Thymus (tissue), 14 donors: ENCODE data around the gene CASP6. TPM values are rescaled to one million over a fixed set of nuclear protein-coding genes. Genes with fewer than 3 reads are reported as not detected.

Experiments used
- DNase-seq, 9 donors: peaks; one replicate each; pipeline ENCODE4 v3.0.0-alpha.2; 2013; ENCODE audit warnings: low spot score in 9 of 9, low read depth in 6 of 9, missing footprints in 1 of 9
- H3K27ac ChIP-seq, 2 donors: one replicate each; pipeline ENCODE4 v1.5.1; 2013; ENCODE audit warnings: control low read depth in 1 of 2, low read depth in 1 of 2, low read length in 1 of 2, mild to moderate bottlenecking in 1 of 2, moderate library complexity in 1 of 2
- H3K27me3 ChIP-seq, 2 donors: one replicate each; pipeline ENCODE4 v1.5.1; 2013; ENCODE audit warnings: low read length in 1 of 2; ENCODE audit not compliant: control insufficient read depth in 2 of 2, insufficient read depth in 1 of 2
- H3K36me3 ChIP-seq, 2 donors: one replicate each; pipeline ENCODE4 v1.5.1; 2013; ENCODE audit warnings: low read length in 1 of 2, mild to moderate bottlenecking in 1 of 2, moderate library complexity in 1 of 2; ENCODE audit not compliant: control insufficient read depth in 2 of 2, insufficient read depth in 2 of 2
- H3K4me1 ChIP-seq, 2 donors: one replicate each; pipeline ENCODE4 v1.5.1; 2013; ENCODE audit warnings: low read length in 2 of 2; ENCODE audit not compliant: control insufficient read depth in 2 of 2, insufficient read depth in 2 of 2
- H3K4me3 ChIP-seq, 2 donors: one replicate each; pipeline ENCODE4 v1.5.1; 2013; ENCODE audit warnings: low read length in 2 of 2, control low read depth in 1 of 2, mild to moderate bottlenecking in 1 of 2
- H3K9me3 ChIP-seq, 2 donors: one replicate each; pipeline ENCODE4 v1.5.1; 2013; ENCODE audit warnings: low read length in 1 of 2, mild to moderate bottlenecking in 1 of 2; ENCODE audit not compliant: control insufficient read depth in 2 of 2, insufficient read depth in 1 of 2
- WGBS: extraction: QIAGEN DNeasy Blood & Tissue Kit; methylation state at CpG from one replicate; pipeline ENCODE4 v1.1.7; 2013; 5-methylcytosine and 5-hydroxymethylcytosine counted together
- long read RNA-seq, 10 donors: transcript quantifications; one replicate each; lab custom pipeline, GENCODE V29; 2026
- polyA plus RNA-seq: library from polyadenylated mRNA; stranded (reverse); fragments of 200-250 nt; gene quantifications from one replicate; pipeline ENCODE4 v1.2.3, GENCODE V29; 2013
- total RNA-seq: library from RNA; stranded (reverse); fragments of 120-200 nt; gene quantifications from one replicate; pipeline ENCODE4 v1.2.4, GENCODE V29; 2013
- donor health status: healthy.

CASP6 gene
- total RNA-seq = 18.7 TPM
- 24.6 TPM for polyA plus RNA-seq
- long read RNA-seq, donor 1, partial matches to known transcripts = 0 of 2 reads
- long read RNA-seq, donor 1, other reads (novel, unspliced or antisense) = 0 of 2 reads
- long read RNA-seq, donor 2 = 0 reads
- long read RNA-seq, donor 3, transcript CASP6-201 (7 exons, 1,548 nt) = major isoform, 11 of 12 reads
- long read RNA-seq, donor 3, partial matches to known transcripts = 0 of 12 reads
- long read RNA-seq, donor 3, other reads (novel, unspliced or antisense) = 0 of 12 reads
- long read RNA-seq, donor 4, transcript CASP6-201 (7 exons, 1,548 nt) = major isoform, 11 of 12 reads
- long read RNA-seq, donor 4, partial matches to known transcripts = 0 of 12 reads
- long read RNA-seq, donor 4, other reads (novel, unspliced or antisense) = 0 of 12 reads
- long read RNA-seq, donor 5, transcript CASP6-201 (7 exons, 1,548 nt) = major isoform, 16 of 19 reads
- long read RNA-seq, donor 5, partial matches to known transcripts = 0 of 19 reads
- long read RNA-seq, donor 5, other reads (novel, unspliced or antisense) = 0 of 19 reads
- long read RNA-seq, donor 6, transcript CASP6-201 (7 exons, 1,548 nt) = major isoform, 9 of 11 reads
- long read RNA-seq, donor 6, partial matches to known transcripts = 0 of 11 reads
- long read RNA-seq, donor 6, other reads (novel, unspliced or antisense) = 0 of 11 reads
- long read RNA-seq, donor 7, transcript CASP6-201 (7 exons, 1,548 nt) = major isoform, 6 of 7 reads
- long read RNA-seq, donor 7, partial matches to known transcripts = 0 of 7 reads
- long read RNA-seq, donor 7, other reads (novel, unspliced or antisense) = 0 of 7 reads
- long read RNA-seq, donor 8, partial matches to known transcripts = 0 of 3 reads
- long read RNA-seq, donor 8, other reads (novel, unspliced or antisense) = 0 of 3 reads
- long read RNA-seq, donor 9, transcript CASP6-201 (7 exons, 1,548 nt) = major isoform, 6 of 6 reads
- long read RNA-seq, donor 9, partial matches to known transcripts = 0 of 6 reads
- long read RNA-seq, donor 9, other reads (novel, unspliced or antisense) = 0 of 6 reads
- long read RNA-seq, donor 10, transcript CASP6-201 (7 exons, 1,548 nt) = major isoform, 10 of 10 reads
- long read RNA-seq, donor 10, partial matches to known transcripts = 0 of 10 reads
- long read RNA-seq, donor 10, other reads (novel, unspliced or antisense) = 0 of 10 reads

DNA sequence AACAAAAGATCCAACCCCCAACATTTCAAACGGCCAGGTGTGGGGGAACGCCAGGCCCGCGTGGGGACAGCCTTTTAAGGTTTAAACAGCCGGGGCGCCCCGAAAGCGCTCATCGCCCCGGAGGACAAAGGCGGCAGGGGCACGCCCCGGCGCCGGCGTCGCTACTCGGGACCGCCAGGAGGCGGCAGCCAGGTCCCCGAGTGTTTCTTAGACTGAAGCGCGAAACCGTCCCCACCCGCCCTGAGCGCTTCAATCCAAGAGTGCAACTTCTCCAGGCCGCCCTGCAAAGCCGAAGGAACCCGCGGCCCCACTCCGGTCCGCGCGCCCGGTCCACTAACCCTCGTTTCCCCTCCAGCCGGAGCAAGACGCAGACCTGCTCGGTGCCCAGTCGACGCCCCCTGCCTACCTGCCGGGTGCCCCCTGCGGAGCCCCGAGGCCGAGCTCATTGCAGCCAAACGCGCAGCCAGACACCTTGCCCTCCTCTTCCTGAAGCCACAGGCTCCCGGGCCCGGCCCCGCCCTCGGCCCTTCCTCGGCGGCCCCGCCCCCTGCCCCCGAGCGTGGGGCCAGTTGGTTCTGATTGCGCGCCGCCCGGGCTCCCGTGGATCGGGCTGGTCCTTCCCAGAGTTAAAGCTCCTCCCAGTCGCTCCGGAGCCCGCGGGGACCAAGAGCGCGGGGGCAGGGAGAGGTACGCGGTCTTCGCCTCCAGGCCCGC, at the start of gene CASP6:
Gene CASP6, minus strand, starts transcription at position 496 of the 714 bp plus-strand sequence. Its CDS starts 50 bp downstream, at position 446.
- H3K27ac ChIP-seq = peak within 1 kb of the TSS; percentile 82 to 88
- peaks cover 0 to 5% of the 10 kb centered on the region in 2 donors for H3K36me3 ChIP-seq
- H3K4me1 ChIP-seq = peaks cover 11 to 13% of the 10 kb centered on the region in 2 donors
- H3K9me3 ChIP-seq = peaks cover 1 to 4% of the 10 kb centered on the region in 2 donors
- H3K27me3 ChIP-seq = no peaks in the 10 kb centered on the region
- H3K4me3 ChIP-seq = peak within 1 kb of the TSS; percentile 80 to 82
- peak; percentile 53 to 91 (median 69) for DNase-seq
- WGBS = under 1% methylated on average over 72 of the region's 72 CpGs

DNA sequence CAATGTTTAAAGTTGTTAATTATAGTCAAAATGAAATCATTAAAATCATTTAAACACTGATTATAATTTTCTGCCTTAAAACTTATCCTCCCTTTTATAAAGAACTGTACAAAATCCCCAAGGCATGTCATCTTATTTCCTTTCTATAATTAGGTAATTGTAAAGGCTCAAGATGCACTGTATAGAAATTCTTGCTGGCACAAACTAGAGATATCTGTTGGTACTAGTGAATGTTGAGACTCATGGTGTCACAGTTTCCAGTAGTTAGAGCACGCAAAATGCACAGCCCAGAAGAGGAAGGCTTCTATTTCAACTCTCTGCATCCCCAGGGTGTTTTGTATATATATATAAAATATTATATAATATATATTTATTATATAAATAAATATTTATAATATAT, 49.3 kb upstream of the CASP6 start:
- 73% methylated on average over 1 of the region's 1 CpG for WGBS
- no peaks in the 10 kb centered on the region for H3K36me3 ChIP-seq
- no peak overlapping the region for H3K4me3 ChIP-seq
- no peaks in the 10 kb centered on the region for H3K27me3 ChIP-seq
- no peaks in the 10 kb centered on the region for H3K9me3 ChIP-seq
- H3K27ac ChIP-seq = no peak overlapping the region
- DNase-seq = no peak
- H3K4me1 ChIP-seq = no peaks in the 10 kb centered on the region

DNA sequence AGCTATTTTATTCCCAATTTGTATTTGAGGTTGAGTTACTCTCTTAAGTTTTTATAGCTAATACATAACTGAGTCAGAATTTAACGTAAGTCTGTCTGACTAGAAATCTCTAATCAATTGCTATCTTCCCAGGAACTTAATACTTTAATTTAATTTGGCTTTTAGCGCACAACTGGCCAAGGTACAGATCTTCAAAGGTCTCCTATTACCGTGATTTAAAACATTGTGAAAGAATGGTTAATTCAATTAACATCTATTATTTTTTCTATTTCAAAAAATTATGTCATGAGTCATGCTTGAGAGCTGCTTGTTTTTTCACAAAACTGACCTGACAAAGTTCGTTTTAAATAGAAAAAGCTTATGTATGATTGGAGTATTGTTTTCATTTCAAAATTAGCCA, 48.6 kb upstream of the CASP6 start:
- Histone ChIP-seq H3K27ac (no peak overlapping the region), H3K4me3 (no peak overlapping the region), H3K4me1 (no peaks in the 10 kb centered on the region), H3K9me3 (no peaks in the 10 kb centered on the region), H3K36me3 (no peaks in the 10 kb centered on the region), H3K27me3 (no peaks in the 10 kb centered on the region)
- WGBS = 95% methylated on average over 4 of the region's 4 CpGs
- no peak for DNase-seq

DNA sequence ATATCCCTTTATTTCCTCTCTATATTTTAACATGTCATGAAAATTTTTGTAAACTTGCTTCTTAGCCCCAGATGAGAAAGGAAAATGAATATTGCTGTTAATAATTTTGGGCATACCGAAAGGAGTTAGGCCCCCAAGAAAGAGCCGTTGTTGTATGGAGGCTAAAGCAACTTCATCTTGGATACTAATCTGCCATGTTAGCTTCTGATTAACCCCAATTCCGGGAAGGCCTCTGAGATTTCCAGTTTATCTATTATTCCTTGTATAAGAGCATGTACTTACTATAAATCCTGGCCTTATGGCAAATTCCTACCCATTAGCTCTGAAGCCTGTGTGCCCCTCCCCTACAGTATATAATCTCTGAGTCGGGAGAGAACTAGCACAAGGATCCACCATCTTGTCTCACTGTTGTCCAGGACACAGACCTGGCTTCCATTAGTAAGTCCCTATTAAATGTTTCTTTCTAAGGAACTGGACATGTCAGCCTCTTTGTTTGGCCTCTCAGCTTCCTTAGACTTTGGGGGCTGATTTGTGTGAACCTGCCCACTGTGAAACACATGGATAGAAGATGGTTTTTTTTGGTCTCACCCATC, 47.5 kb upstream of the CASP6 start:
- Histone ChIP-seq H3K27me3 (no peaks in the 10 kb centered on the region), H3K4me3 (no peak overlapping the region), H3K4me1 (no peaks in the 10 kb centered on the region), H3K36me3 (no peaks in the 10 kb centered on the region), H3K27ac (no peak overlapping the region), H3K9me3 (no peaks in the 10 kb centered on the region)
- DNase-seq = no peak
- WGBS = 99% methylated on average over 4 of the region's 4 CpGs

DNA sequence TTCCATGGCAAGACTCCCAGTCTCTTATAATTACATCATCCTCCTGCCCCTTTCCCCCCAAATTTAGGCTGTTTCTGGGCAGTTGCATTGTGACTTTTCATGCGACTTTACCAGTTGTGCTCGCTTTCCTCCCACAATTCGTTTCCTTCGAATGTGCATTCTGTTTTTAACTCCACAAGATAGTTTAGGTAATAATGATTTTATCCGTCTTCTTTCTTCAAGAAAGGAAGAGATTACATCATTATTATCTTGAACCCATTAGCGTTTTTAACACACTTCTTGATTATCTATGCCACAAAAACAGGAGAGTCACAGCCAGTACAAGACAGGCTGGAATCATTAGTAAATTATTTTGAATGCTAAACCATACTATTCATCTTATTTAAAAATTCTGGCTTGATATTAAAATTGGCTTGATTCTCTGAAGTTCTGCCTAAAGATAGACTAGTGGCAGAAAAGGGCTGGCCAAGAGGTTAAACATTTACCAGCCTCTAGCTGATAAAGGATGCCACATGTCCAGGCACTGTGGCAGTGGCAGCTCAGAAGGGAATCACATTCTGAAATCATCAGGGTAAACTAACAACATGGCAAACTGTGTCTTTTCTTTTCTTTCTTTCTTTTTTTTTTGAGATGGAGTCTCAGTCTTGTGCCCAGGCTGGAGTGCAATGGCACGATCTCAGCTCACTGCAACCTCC, 46.3 kb upstream of the CASP6 start:
- H3K4me3 ChIP-seq = no peak overlapping the region
- no peaks in the 10 kb centered on the region for H3K4me1 ChIP-seq
- no peaks in the 10 kb centered on the region for H3K27me3 ChIP-seq
- no peaks in the 10 kb centered on the region for H3K36me3 ChIP-seq
- no peak overlapping the region for H3K27ac ChIP-seq
- WGBS = 93% methylated on average over 7 of the region's 7 CpGs
- no peak for DNase-seq
- no peaks in the 10 kb centered on the region for H3K9me3 ChIP-seq

DNA sequence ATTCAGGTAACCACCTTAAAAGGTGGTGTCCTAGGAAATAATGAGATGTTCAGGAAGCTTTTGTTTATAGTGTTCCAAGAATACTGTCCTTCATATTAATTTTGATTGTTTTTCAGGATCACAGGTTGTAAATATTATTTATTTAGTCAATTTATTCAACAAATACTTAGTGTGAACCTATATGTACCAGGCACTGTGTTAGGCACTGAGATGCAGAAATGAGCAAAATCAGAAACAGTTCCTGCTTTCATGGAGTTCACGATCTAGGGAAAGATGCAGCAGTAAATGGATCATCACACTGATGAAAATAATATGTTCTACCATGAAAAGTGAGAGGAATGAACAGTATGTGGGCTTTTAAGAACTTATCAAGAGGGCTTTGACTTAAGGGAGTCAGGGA, 44.9 kb upstream of the CASP6 start:
- H3K27me3 ChIP-seq = no peaks in the 10 kb centered on the region
- no peaks in the 10 kb centered on the region for H3K36me3 ChIP-seq
- DNase-seq = no peak
- H3K27ac ChIP-seq = no peak overlapping the region
- H3K4me3 ChIP-seq = no peak overlapping the region
- WGBS = 99% methylated on average over 1 of the region's 1 CpG
- no peaks in the 10 kb centered on the region for H3K9me3 ChIP-seq
- no peaks in the 10 kb centered on the region for H3K4me1 ChIP-seq

DNA sequence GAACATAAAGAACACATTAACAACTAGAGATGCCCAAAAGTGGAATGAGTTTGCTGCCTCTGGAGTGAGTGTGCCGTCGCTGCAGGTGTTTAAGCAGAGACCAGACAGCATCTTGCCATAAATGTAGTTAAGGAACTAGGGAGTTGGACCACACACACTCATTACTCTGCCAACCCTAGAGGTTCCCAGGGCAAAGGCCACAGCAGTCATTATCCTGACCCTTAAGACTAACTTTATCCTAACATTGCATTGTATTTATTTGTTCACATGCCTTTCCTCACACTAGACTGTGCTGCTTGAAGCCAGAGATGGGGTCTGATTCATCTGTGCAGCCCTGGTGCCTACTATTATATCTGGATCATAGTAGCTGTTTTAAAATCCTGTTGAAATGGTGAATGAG, 43.5 kb upstream of the CASP6 start:
- 97% methylated on average over 2 of the region's 2 CpGs for WGBS
- H3K9me3 ChIP-seq = no peaks in the 10 kb centered on the region

DNA sequence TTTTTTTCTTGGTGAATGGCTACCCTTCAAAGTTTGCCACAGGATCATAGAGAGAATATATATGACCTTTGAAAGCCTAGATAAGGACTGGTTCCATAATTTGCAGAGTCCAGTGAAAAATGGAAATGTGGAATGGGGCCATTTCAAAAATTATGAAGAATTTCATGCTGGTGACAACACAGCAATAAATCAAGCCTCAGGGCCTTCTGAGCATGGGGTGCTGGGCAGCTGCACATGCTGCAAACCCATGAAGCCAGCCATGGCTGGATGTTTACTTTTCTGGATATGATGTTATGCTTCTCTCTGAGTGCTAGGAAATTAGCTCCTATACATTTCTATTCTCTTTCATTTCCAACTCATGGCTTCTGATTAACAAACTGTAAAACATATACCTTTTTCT, 42.6 kb upstream of the CASP6 start:
- Histone ChIP-seq H3K9me3 (no peaks in the 10 kb centered on the region), H3K27me3 (no peaks in the 10 kb centered on the region), H3K27ac (no peak overlapping the region), H3K4me3 (no peak overlapping the region), H3K4me1 (no peaks in the 10 kb centered on the region), H3K36me3 (no peaks in the 10 kb centered on the region)
- DNase-seq = no peak

More for the DNA sequence above, 43.5 kb upstream of the CASP6 start:
- Histone ChIP-seq H3K36me3 (no peaks in the 10 kb centered on the region), H3K27ac (no peak overlapping the region), H3K4me3 (no peak overlapping the region), H3K4me1 (no peaks in the 10 kb centered on the region), H3K27me3 (no peaks in the 10 kb centered on the region)
- DNase-seq = no peak
